H9 (cell line): Measurements from ENCODE around the gene FAM13C. TPM values are rescaled to one million over a fixed set of nuclear protein-coding genes. Genes with fewer than 3 reads are reported as not detected.

ENCODE experiments used
- DNase-seq: peaks from one replicate; pipeline ENCODE4 v3.0.0-alpha.2; 2017
- H2AFZ ChIP-seq: one replicate; pipeline ENCODE4 v1.6.1; 2013; ENCODE audit warnings: mild to moderate bottlenecking, low read length, control low read depth, moderate library complexity
- H2AK5ac ChIP-seq: 2 replicates; pipeline ENCODE4 v1.6.1; 2013; ENCODE audit warnings: low read length, control low read depth, mixed read lengths; ENCODE audit not compliant: insufficient read length
- H2BK120ac ChIP-seq: one replicate; pipeline ENCODE4 v1.6.1; 2013; ENCODE audit warnings: low read depth, mild to moderate bottlenecking, low read length, control low read depth, inconsistent platforms; ENCODE audit not compliant: poor library complexity, severe bottlenecking
- H2BK12ac ChIP-seq: 2 replicates; pipeline ENCODE4 v1.6.1; 2013; ENCODE audit warnings: low read length, control low read depth, mixed read lengths, low read depth; ENCODE audit not compliant: insufficient read length
- H2BK15ac ChIP-seq: 2 replicates; pipeline ENCODE4 v1.6.1; 2013; ENCODE audit warnings: low read depth, low read length, control low read depth
- H2BK20ac ChIP-seq: one replicate; pipeline ENCODE4 v1.6.1; 2013; ENCODE audit warnings: low read depth, mild to moderate bottlenecking, low read length, control low read depth, inconsistent platforms; ENCODE audit not compliant: poor library complexity, severe bottlenecking
- H2BK5ac ChIP-seq: 2 replicates; pipeline ENCODE4 v1.6.1; 2013; ENCODE audit warnings: low read length, control low read depth, mixed read lengths; ENCODE audit not compliant: insufficient read length
- H3K14ac ChIP-seq: 2 replicates; pipeline ENCODE4 v1.6.1; 2013; ENCODE audit warnings: low read length, control low read depth; ENCODE audit not compliant: insufficient read depth
- H3K18ac ChIP-seq: 2 replicates; pipeline ENCODE4 v1.6.1; 2013; ENCODE audit warnings: low read depth, mild to moderate bottlenecking, mixed read lengths, low read length, control low read depth; ENCODE audit not compliant: insufficient read length
- H3K23ac ChIP-seq: 2 replicates; pipeline ENCODE4 v1.6.1; 2013; ENCODE audit warnings: low read length, control low read depth, mixed read lengths, low read depth; ENCODE audit not compliant: insufficient read length
- H3K23me2 ChIP-seq: 2 replicates; pipeline ENCODE4 v1.6.1; 2013; ENCODE audit warnings: low read depth, mild to moderate bottlenecking, mixed read lengths, low read length, control low read depth; ENCODE audit not compliant: insufficient read length, poor library complexity, severe bottlenecking
- H3K27ac ChIP-seq: 2 replicates; pipeline ENCODE4 v1.5.1; 2013; ENCODE audit warnings: low read length, control low read depth, mixed read lengths, low read depth; ENCODE audit not compliant: insufficient read length
- H3K27me3 ChIP-seq: 2 replicates; pipeline ENCODE4 v1.6.1; 2013; ENCODE audit warnings: low read length, control low read depth, inconsistent platforms; ENCODE audit not compliant: insufficient read depth
- H3K4ac ChIP-seq: 2 replicates; pipeline ENCODE4 v1.6.1; 2013; ENCODE audit warnings: low read depth, mild to moderate bottlenecking, control low read depth, inconsistent platforms, low read length, moderate library complexity
- H3K4me1 ChIP-seq: 2 replicates; pipeline ENCODE4 v1.6.1; 2013; ENCODE audit warnings: low read length, control low read depth, inconsistent platforms; ENCODE audit not compliant: insufficient read depth
- H3K4me2 ChIP-seq: 2 replicates; pipeline ENCODE4 v1.6.1; 2013; ENCODE audit warnings: low read length, control low read depth, mixed read lengths; ENCODE audit not compliant: insufficient read length, insufficient read depth
- H3K56ac ChIP-seq: 2 replicates; pipeline ENCODE4 v1.6.1; 2013; ENCODE audit warnings: low read depth, mild to moderate bottlenecking, mixed read lengths, low read length, control low read depth; ENCODE audit not compliant: insufficient read length
- H3K79me1 ChIP-seq: 2 replicates; pipeline ENCODE4 v1.6.1; 2013; ENCODE audit warnings: low read depth, mild to moderate bottlenecking, moderate library complexity, low read length, control low read depth, inconsistent platforms; ENCODE audit not compliant: insufficient read depth, poor library complexity, severe bottlenecking
- H3K79me2 ChIP-seq: 2 replicates; pipeline ENCODE4 v1.6.1; 2013; ENCODE audit warnings: low read length, control low read depth, inconsistent platforms; ENCODE audit not compliant: insufficient read depth
- H3K9ac ChIP-seq: 2 replicates; pipeline ENCODE4 v1.6.1; 2013; ENCODE audit warnings: low read length, control low read depth, mixed read lengths; ENCODE audit not compliant: insufficient read length; ENCODE audit errors: extremely low read depth
- H3K9me3 ChIP-seq: one replicate; pipeline ENCODE4 v1.6.1; 2013; ENCODE audit warnings: low read depth, low read length, inconsistent platforms; ENCODE audit not compliant: control insufficient read depth
- H3T11ph ChIP-seq: one replicate; pipeline ENCODE4 v1.6.1; 2013; ENCODE audit warnings: mild to moderate bottlenecking, low read length, control low read depth, inconsistent platforms
- H4K20me1 ChIP-seq: one replicate; pipeline ENCODE4 v1.6.1; 2013; ENCODE audit not compliant: control insufficient read depth, insufficient read length, insufficient read depth
- H4K5ac ChIP-seq: 2 replicates; pipeline ENCODE4 v1.6.1; 2013; ENCODE audit warnings: low read depth, mild to moderate bottlenecking, mixed read lengths, low read length, control low read depth; ENCODE audit not compliant: insufficient read length
- H4K8ac ChIP-seq: replicated peaks from 2 replicates; pipeline ENCODE4 v1.6.1; 2013; ENCODE audit warnings: low read length, control low read depth, mixed read lengths, low read depth; ENCODE audit not compliant: insufficient read length
- H4K91ac ChIP-seq: 2 replicates; pipeline ENCODE4 v1.6.1; 2013; ENCODE audit warnings: low read depth, mild to moderate bottlenecking, moderate library complexity, mixed read lengths, low read length, control low read depth; ENCODE audit not compliant: insufficient read length
- H3K27ac Mint-ChIP-seq, 3 experiments: 2 replicates in 2 of 3; 3 replicates in 1 of 3; pipeline ENCODE4 v1.8.0; 2020 to 2021; ENCODE audit warnings: mixed read lengths in 3 of 3, mild to moderate bottlenecking in 1 of 3, moderate library complexity in 1 of 3
- H3K27me3 Mint-ChIP-seq: 2 replicates; pipeline ENCODE4 v1.8.0; 2021; ENCODE audit warnings: low read depth, mild to moderate bottlenecking, moderate library complexity, mixed read lengths
- H3K36me3 Mint-ChIP-seq, 3 experiments: 2 replicates in 2 of 3; 3 replicates in 1 of 3; pipeline ENCODE4 v1.8.0; 2020 to 2021; ENCODE audit warnings: low read depth in 3 of 3, mixed read lengths in 3 of 3; ENCODE audit not compliant: insufficient read depth in 1 of 3
- H3K4me1 Mint-ChIP-seq, 2 experiments: 2 replicates each; pipeline ENCODE4 v1.8.0; 2020; ENCODE audit warnings: mixed read lengths in 2 of 2
- H3K4me3 Mint-ChIP-seq, 2 experiments: 2 replicates in 1 of 2; 3 replicates in 1 of 2; pipeline ENCODE4 v1.8.0; 2020 to 2021; ENCODE audit warnings: mild to moderate bottlenecking in 2 of 2, mixed read lengths in 2 of 2, moderate library complexity in 1 of 2
- H3K9me3 Mint-ChIP-seq, 2 experiments: 2 replicates in 1 of 2; 3 replicates in 1 of 2; pipeline ENCODE4 v1.8.0; 2020; ENCODE audit warnings: mild to moderate bottlenecking in 2 of 2, mixed read lengths in 2 of 2, moderate library complexity in 1 of 2
- WGBS: extraction: QIAGEN DNeasy Blood & Tissue Kit; methylation state at CpG from one replicate; pipeline ENCODE4 v1.1.7; 2013; ENCODE audit warnings: missing lambda C conversion rate, low lambda C conversion rate, mixed read lengths; ENCODE audit not compliant: insufficient read length; ENCODE audit errors: extremely low coverage; 5-methylcytosine and 5-hydroxymethylcytosine counted together
- long read RNA-seq: library from polyadenylated mRNA; unstranded; transcript quantifications from one replicate; pipeline ENCODE4 v2.0.0, GENCODE V29; 2020
- total RNA-seq: library from RNA; stranded (reverse); gene quantifications from 2 replicates; pipeline ENCODE4 v1.2.1, GENCODE V29; 2021
- TF ChIP-seq, protein P1 (sequence below): fragments of 200-600 bp; sonication (generic); conservative IDR thresholded peaks from 3 replicates; pipeline ENCODE4 v1.8.0; 2021; ENCODE audit warnings: antibody characterized with exemption, mild to moderate bottlenecking

Gene FAM13C
- 0.31 and 0.39 TPM in 2 replicates for total RNA-seq
- long read RNA-seq = 0 reads

GRCh38 chr10:59362144-59362958 lies at the start of gene FAM13C:
Gene FAM13C (minus strand): TSS chr10:59362549. CDS start chr10:59362460, 89 bp downstream.
- TF ChIP-seq, protein P1, sequence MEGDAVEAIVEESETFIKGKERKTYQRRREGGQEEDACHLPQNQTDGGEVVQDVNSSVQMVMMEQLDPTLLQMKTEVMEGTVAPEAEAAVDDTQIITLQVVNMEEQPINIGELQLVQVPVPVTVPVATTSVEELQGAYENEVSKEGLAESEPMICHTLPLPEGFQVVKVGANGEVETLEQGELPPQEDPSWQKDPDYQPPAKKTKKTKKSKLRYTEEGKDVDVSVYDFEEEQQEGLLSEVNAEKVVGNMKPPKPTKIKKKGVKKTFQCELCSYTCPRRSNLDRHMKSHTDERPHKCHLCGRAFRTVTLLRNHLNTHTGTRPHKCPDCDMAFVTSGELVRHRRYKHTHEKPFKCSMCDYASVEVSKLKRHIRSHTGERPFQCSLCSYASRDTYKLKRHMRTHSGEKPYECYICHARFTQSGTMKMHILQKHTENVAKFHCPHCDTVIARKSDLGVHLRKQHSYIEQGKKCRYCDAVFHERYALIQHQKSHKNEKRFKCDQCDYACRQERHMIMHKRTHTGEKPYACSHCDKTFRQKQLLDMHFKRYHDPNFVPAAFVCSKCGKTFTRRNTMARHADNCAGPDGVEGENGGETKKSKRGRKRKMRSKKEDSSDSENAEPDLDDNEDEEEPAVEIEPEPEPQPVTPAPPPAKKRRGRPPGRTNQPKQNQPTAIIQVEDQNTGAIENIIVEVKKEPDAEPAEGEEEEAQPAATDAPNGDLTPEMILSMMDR = no peak
- Histone ChIP-seq H3K23me2 (peaks cover 10% of the 10 kb centered on the region), H2AFZ (peak within 1 kb of the TSS; percentile 25), H3K9ac (peak within 1 kb of the TSS; percentile 45), H4K20me1 (no peaks in the 10 kb centered on the region), H3K4me1 (no peaks in the 10 kb centered on the region), H2BK120ac (no peak within 1 kb of the TSS), H3T11ph (no peak within 1 kb of the TSS), H2BK5ac (no peak within 1 kb of the TSS), H3K56ac (no peak within 1 kb of the TSS), H3K27ac (no peak within 1 kb of the TSS), H2BK15ac (no peak within 1 kb of the TSS), H3K79me1 (no peaks in the 10 kb centered on the region), H4K91ac (no peak within 1 kb of the TSS), H3K4me2 (peak within 1 kb of the TSS; percentile 78), H3K9me3 (no peaks in the 10 kb centered on the region), H3K4ac (no peak within 1 kb of the TSS), H3K27me3 (peaks cover 2% of the 10 kb centered on the region; the same call in 1 of the 2 replicates), H3K79me2 (no peaks in the 10 kb centered on the region), H3K18ac (peak within 1 kb of the TSS; percentile 43), H3K23ac (no peak within 1 kb of the TSS), H3K14ac (peak within 1 kb of the TSS; percentile 76), H4K8ac (no peak within 1 kb of the TSS), H2BK12ac (no peak within 1 kb of the TSS), H2AK5ac (no peak within 1 kb of the TSS), H2BK20ac (no peak within 1 kb of the TSS), H4K5ac (no peak within 1 kb of the TSS)
- no peaks in the 10 kb centered on the region for H3K36me3 Mint-ChIP-seq
- peak within 1 kb of the TSS; percentile 71 to 86 for H3K4me3 Mint-ChIP-seq
- no CpG with 5 or more reads among the region's 41 CpGs for WGBS
- H3K9me3 Mint-ChIP-seq = no peaks in the 10 kb centered on the region
- peaks cover 12 to 17% of the 10 kb centered on the region in 2 experiments for H3K4me1 Mint-ChIP-seq
- peak; percentile 85 for DNase-seq
- H3K27ac Mint-ChIP-seq = peak within 1 kb of the TSS in 2 of 3 experiments; percentile 48 to 70; a peak in 3 of 7 replicates
- H3K27me3 Mint-ChIP-seq = peaks cover 59% of the 10 kb centered on the region
